Mesenchymal stem cell (in vitro differentiated cells and primary cell): Measurements from ENCODE around the gene EGFR.

ENCODE experiments used
- DNase-seq: peaks from one replicate; pipeline ENCODE4 v3.0.0-alpha.2; 2013
- H2AFZ ChIP-seq: one replicate; pipeline ENCODE4 v1.6.1; 2013; ENCODE audit warnings: low read depth, mild to moderate bottlenecking, control low read depth, inconsistent platforms, low read length, moderate library complexity
- H2AK5ac ChIP-seq: 2 replicates; pipeline ENCODE4 v1.6.1; 2013; ENCODE audit warnings: low read length, moderate library complexity, mild to moderate bottlenecking, inconsistent platforms; ENCODE audit not compliant: severe bottlenecking
- H2BK120ac ChIP-seq: one replicate; pipeline ENCODE4 v1.6.1; 2013; ENCODE audit warnings: low read depth, mild to moderate bottlenecking, inconsistent platforms, low read length, moderate library complexity
- H2BK12ac ChIP-seq, 2 experiments: one replicate each; pipeline ENCODE4 v1.6.1; 2013; ENCODE audit warnings: inconsistent platforms in 2 of 2, low read length in 2 of 2, mild to moderate bottlenecking in 2 of 2, moderate library complexity in 2 of 2, control low read depth in 1 of 2
- H2BK15ac ChIP-seq: one replicate; pipeline ENCODE4 v1.6.1; 2013; ENCODE audit warnings: mild to moderate bottlenecking, low read depth, inconsistent platforms; ENCODE audit not compliant: poor library complexity, severe bottlenecking
- H2BK5ac ChIP-seq: 2 replicates; pipeline ENCODE4 v1.6.1; 2013; ENCODE audit warnings: low read depth, mild to moderate bottlenecking, low read length, control low read depth, inconsistent platforms; ENCODE audit not compliant: poor library complexity, severe bottlenecking
- H3K14ac ChIP-seq, 2 experiments: one replicate each; pipeline ENCODE4 v1.6.1; 2013; ENCODE audit warnings: inconsistent platforms in 2 of 2, low read length in 2 of 2, control low read depth in 1 of 2, mild to moderate bottlenecking in 1 of 2, moderate library complexity in 1 of 2
- H3K18ac ChIP-seq, 2 experiments: one replicate each; pipeline ENCODE4 v1.6.1; 2013; ENCODE audit warnings: inconsistent platforms in 2 of 2, low read length in 2 of 2, control low read depth in 1 of 2, low read depth in 1 of 2, mild to moderate bottlenecking in 1 of 2
- H3K23ac ChIP-seq, 2 experiments: one replicate each; pipeline ENCODE4 v1.6.1; 2013; ENCODE audit warnings: inconsistent platforms in 2 of 2, low read length in 2 of 2, mild to moderate bottlenecking in 2 of 2, moderate library complexity in 2 of 2, control low read depth in 1 of 2
- H3K27ac ChIP-seq: 2 replicates; pipeline ENCODE4 v1.5.1; 2013; ENCODE audit warnings: mild to moderate bottlenecking, moderate library complexity, low read length, control low read depth, inconsistent platforms; ENCODE audit not compliant: poor library complexity, severe bottlenecking
- H3K27me3 ChIP-seq, 2 experiments: 2 replicates each; pipeline versions ENCODE4 v1.6.1 to v1.7.0; 2013; ENCODE audit warnings: low read length in 2 of 2, mild to moderate bottlenecking in 2 of 2, moderate library complexity in 2 of 2, control low read depth in 1 of 2, inconsistent platforms in 1 of 2; ENCODE audit not compliant: control insufficient read depth in 1 of 2, insufficient read depth in 1 of 2
- H3K36me3 ChIP-seq, 2 experiments: 2 replicates each; pipeline versions ENCODE4 v1.6.1 to v1.7.0; 2013; ENCODE audit warnings: low read length in 2 of 2, control low read depth in 1 of 2, inconsistent platforms in 1 of 2, low read depth in 1 of 2, mild to moderate bottlenecking in 1 of 2; ENCODE audit not compliant: insufficient read depth in 2 of 2, control insufficient read depth in 1 of 2
- H3K4ac ChIP-seq, 2 experiments: one replicate each; pipeline ENCODE4 v1.6.1; 2013; ENCODE audit warnings: inconsistent platforms in 2 of 2, low read length in 2 of 2, mild to moderate bottlenecking in 2 of 2, moderate library complexity in 2 of 2, control low read depth in 1 of 2, low read depth in 1 of 2
- H3K4me1 ChIP-seq: 2 replicates; pipeline ENCODE4 v1.6.1; 2013; ENCODE audit warnings: low read depth, low read length, control low read depth; ENCODE audit not compliant: control insufficient read depth, insufficient read depth
- H3K4me2 ChIP-seq: 2 replicates; pipeline ENCODE4 v1.6.1; 2013; ENCODE audit warnings: low read length, mild to moderate bottlenecking, inconsistent platforms; ENCODE audit not compliant: poor library complexity, severe bottlenecking
- H3K4me3 ChIP-seq, 2 experiments: 2 replicates each; pipeline versions ENCODE4 v1.5.1 to v1.7.0; 2013; ENCODE audit warnings: low read length in 2 of 2, mild to moderate bottlenecking in 2 of 2, control low read depth in 1 of 2, low read depth in 1 of 2; ENCODE audit not compliant: insufficient read depth in 1 of 2
- H3K79me1 ChIP-seq: replicated peaks from 2 replicates; pipeline ENCODE4 v1.6.1; 2013; ENCODE audit warnings: mild to moderate bottlenecking, control low read depth, low read length, inconsistent platforms; ENCODE audit not compliant: poor library complexity, severe bottlenecking
- H3K9ac ChIP-seq: 2 replicates; pipeline ENCODE4 v1.7.0; 2013; ENCODE audit warnings: mild to moderate bottlenecking, low read length, moderate library complexity
- H3K9me3 ChIP-seq: 2 replicates; pipeline ENCODE4 v1.7.0; 2013; ENCODE audit warnings: mild to moderate bottlenecking, low read length; ENCODE audit not compliant: control insufficient read depth
- H4K8ac ChIP-seq: one replicate; pipeline ENCODE4 v1.6.1; 2013; ENCODE audit warnings: inconsistent platforms, mild to moderate bottlenecking, low read length, moderate library complexity
- H4K91ac ChIP-seq: one replicate; pipeline ENCODE4 v1.6.1; 2013; ENCODE audit warnings: mild to moderate bottlenecking, low read length, inconsistent platforms
- WGBS: methylation state at CpG from one replicate; pipeline ENCODE4 v1.1.7; 2013; ENCODE audit warnings: mixed read lengths; 5-methylcytosine and 5-hydroxymethylcytosine counted together

Gene EGFR

GRCh38 chr7:55173671-55174070 lies 154.9 kb downstream of the EGFR start:
- peaks cover 8% of the 10 kb centered on the region for H3K79me1 ChIP-seq
- H2BK120ac ChIP-seq, result no peak overlapping the region
- H2BK12ac ChIP-seq, result no peak overlapping the region
- H3K4ac ChIP-seq, result no peak overlapping the region
- no peak overlapping the region for H3K23ac ChIP-seq
- H3K14ac ChIP-seq, result no peak overlapping the region
- no peak overlapping the region for H2BK5ac ChIP-seq
- H3K4me3 ChIP-seq, result no peak overlapping the region
- peaks cover 13% of the 10 kb centered on the region for H3K4me1 ChIP-seq
- no peak overlapping the region for H2AK5ac ChIP-seq
- no peak overlapping the region for H3K18ac ChIP-seq
- peaks cover 51 to 94% of the 10 kb centered on the region in 2 experiments for H3K36me3 ChIP-seq
- H2AFZ ChIP-seq, result no peak overlapping the region
- H3K27ac ChIP-seq, result no peak overlapping the region
- H3K9ac ChIP-seq, result no peak overlapping the region
- H4K91ac ChIP-seq, result no peak overlapping the region
- no peaks in the 10 kb centered on the region for H3K27me3 ChIP-seq
- H3K4me2 ChIP-seq, result no peak overlapping the region
- WGBS, result over 99% methylated on average over 7 of the region's 7 CpGs
- H2BK15ac ChIP-seq, result no peak overlapping the region
- no peak for DNase-seq
- no peaks in the 10 kb centered on the region for H3K9me3 ChIP-seq
- no peak overlapping the region for H4K8ac ChIP-seq

- H3K4me1 ChIP-seq, result peaks cover 13% of the 10 kb centered on the region
- no peak overlapping the region for H4K91ac ChIP-seq
- no peak overlapping the region for H4K8ac ChIP-seq
- no peak overlapping the region for H3K27ac ChIP-seq
- no peak overlapping the region for H2AFZ ChIP-seq
- H3K4me2 ChIP-seq, result no peak overlapping the region
- H3K79me1 ChIP-seq, result peaks cover 11% of the 10 kb centered on the region
- H2BK12ac ChIP-seq, result no peak overlapping the region
- 96% methylated on average over 12 of the region's 12 CpGs for WGBS
- peaks cover 58 to 96% of the 10 kb centered on the region in 2 experiments for H3K36me3 ChIP-seq
- no peak overlapping the region for H3K9ac ChIP-seq
- H3K18ac ChIP-seq, result no peak overlapping the region
- H3K27me3 ChIP-seq, result no peaks in the 10 kb centered on the region
- no peak for DNase-seq
- no peak overlapping the region for H2BK120ac ChIP-seq
- H2BK15ac ChIP-seq, result no peak overlapping the region
- H3K23ac ChIP-seq, result no peak overlapping the region
- H3K14ac ChIP-seq, result no peak overlapping the region
- no peak overlapping the region for H3K4me3 ChIP-seq
- no peak overlapping the region for H2AK5ac ChIP-seq
- H2BK5ac ChIP-seq, result no peak overlapping the region
- no peak overlapping the region for H3K4ac ChIP-seq
- H3K9me3 ChIP-seq, result no peaks in the 10 kb centered on the region
These were observed 155.6 kb downstream of the EGFR start for GRCh38 chr7:55174456-55174855.

GRCh38 chr7:55174856-55175255 lies 156.0 kb downstream of the EGFR start:
- Histone ChIP-seq H2BK12ac (no peak overlapping the region), H3K14ac (no peak overlapping the region), H3K9me3 (no peaks in the 10 kb centered on the region), H3K4me2 (no peak overlapping the region), H2BK5ac (no peak overlapping the region), H3K4me3 (no peak overlapping the region), H3K27me3 (no peaks in the 10 kb centered on the region), H2AK5ac (no peak overlapping the region), H4K8ac (no peak overlapping the region), H3K27ac (no peak overlapping the region), H2BK120ac (no peak overlapping the region), H2BK15ac (no peak overlapping the region), H4K91ac (no peak overlapping the region), H3K36me3 (peaks cover 54 to 96% of the 10 kb centered on the region in 2 experiments), H3K9ac (no peak overlapping the region), H3K18ac (no peak overlapping the region), H3K4me1 (peaks cover 13% of the 10 kb centered on the region), H3K79me1 (peaks cover 11% of the 10 kb centered on the region), H3K4ac (no peak overlapping the region), H2AFZ (no peak overlapping the region), H3K23ac (no peak overlapping the region)
- 100% methylated on average over 1 of the region's 1 CpG for WGBS
- no peak for DNase-seq

GRCh38 chr7:55177068-55177530 lies 158.3 kb downstream of the EGFR start:
- Histone ChIP-seq H3K18ac (no peak overlapping the region), H3K14ac (no peak overlapping the region), H2AFZ (no peak overlapping the region), H3K9ac (no peak overlapping the region), H3K23ac (no peak overlapping the region), H2AK5ac (no peak overlapping the region), H3K36me3 (peaks cover 56 to 96% of the 10 kb centered on the region in 2 experiments), H2BK15ac (no peak overlapping the region), H3K4ac (no peak overlapping the region), H3K9me3 (no peaks in the 10 kb centered on the region), H3K27ac (no peak overlapping the region), H2BK12ac (no peak overlapping the region), H3K4me3 (no peak overlapping the region), H3K4me2 (no peak overlapping the region), H3K27me3 (no peaks in the 10 kb centered on the region), H4K8ac (no peak overlapping the region), H3K4me1 (peaks cover 13% of the 10 kb centered on the region), H3K79me1 (peaks cover 7% of the 10 kb centered on the region), H4K91ac (no peak overlapping the region), H2BK120ac (no peak overlapping the region), H2BK5ac (no peak overlapping the region)
- DNase-seq, result peak; percentile 16
- WGBS, result 85% methylated on average over 7 of the region's 7 CpGs
